PFSK-1 (cell line): Measurements from ENCODE around the gene SORBS1.

ENCODE experiments used
- POLR2AphosphoS5 ChIP-seq: IDR thresholded peaks from 2 replicates; pipeline ENCODE4 v1.6.1; 2012; ENCODE audit warnings: low read depth, mild to moderate bottlenecking, control low read depth, low read length, moderate library complexity
- SIN3A ChIP-seq: IDR thresholded peaks from 2 replicates; pipeline ENCODE4 v1.6.1; 2012; ENCODE audit warnings: mild to moderate bottlenecking, low read length, moderate library complexity, borderline replicate concordance; ENCODE audit not compliant: insufficient read depth
- TAF1 ChIP-seq: IDR thresholded peaks from 2 replicates; pipeline ENCODE4 v1.6.1; 2012; ENCODE audit warnings: low read length, control low read depth, borderline replicate concordance; ENCODE audit not compliant: insufficient read depth

- no peak for TF ChIP-seq TAF1
- TF ChIP-seq POLR2AphosphoS5, result no peak
- TF ChIP-seq SIN3A, result no peak
Observed at GRCh38 chr10:95416973-95417372, 144.2 kb downstream of the SORBS1 start.
